ENCODE data around the gene MGST2. TPM values are rescaled to one million over a fixed set of nuclear protein-coding genes. Genes with fewer than 3 reads are reported as not detected.

Gene MGST2
- total and polyA plus RNA-seq, 2 experiments from 2014 or later = 4.6 to 19.1 TPM

- TF ChIP-seq ZNF462 (CRISPR knock-in tag; IDR thresholded peaks at IDR 0.05) (no peak), ZNF331 (CRISPR knock-in tag; IDR thresholded peaks at IDR 0.05; ENCODE audit: low read depth) (no peak), REST (IDR thresholded peaks at IDR 0.05; ENCODE audit: unreplicated experiment) (no peak)
These were observed 10.5 kb upstream of the MGST2 start (continued) for GRCh38 chr4:139655116-139655515.

- Mint-ChIP-seq H3K27me3 (ENCODE audit: insufficient read depth, low read depth, poor library complexity) (peaks cover 8% of the 10 kb centered on the region), H3K4me3 (peak overlapping the region; percentile 51), H3K4me1 (peaks cover 18% of the 10 kb centered on the region), H3K36me3 (ENCODE audit: low read depth) (no peaks in the 10 kb centered on the region), H3K27ac (no peak overlapping the region), H3K9me3 (no peaks in the 10 kb centered on the region)
- H3K4me3 ChIP-seq = peak overlapping the region; percentile 31; the same call in 1 of the 2 replicates
- H3K36me3 ChIP-seq (ENCODE audit: insufficient read depth) = no peaks in the 10 kb centered on the region
- H4K20me1 ChIP-seq (replicated peaks; ENCODE audit: insufficient read depth) = no peaks in the 10 kb centered on the region
- no peaks in the 10 kb centered on the region for H3F3A ChIP-seq (replicated peaks; ENCODE audit: low read depth)
- H3K79me2 ChIP-seq (replicated peaks; ENCODE audit: insufficient read depth) = no peaks in the 10 kb centered on the region
- H3K27ac ChIP-seq (ENCODE audit: low read depth) = no peak overlapping the region
- H3K4me1 ChIP-seq (ENCODE audit: insufficient read depth) = peaks cover 12% of the 10 kb centered on the region; the same call in 1 of the 2 replicates
- peak overlapping the region; percentile 83 for H2AFZ ChIP-seq
- H3K4me2 ChIP-seq = peak overlapping the region; percentile 67
- H3K9me2 ChIP-seq (ENCODE audit: insufficient read depth) = no peaks in the 10 kb centered on the region
- H3K27me3 ChIP-seq (ENCODE audit: insufficient read depth) = no peaks in the 10 kb centered on the region
- DNase-seq (ENCODE audit: low spot score) (peak; percentile 92), ATAC-seq (peak; percentile 92)
- peak; percentile 76 to 80 for TF ChIP-seq CTCF (conservative IDR thresholded peaks at IDR 0.05; ENCODE audit: low read depth in 2 of 2)
- no peak for TF ChIP-seq STAT1 (IDR thresholded peaks at IDR 0.05; ENCODE audit: unreplicated experiment)
These were observed 8.8 kb upstream of the MGST2 start for GRCh38 chr4:139656614-139657486.

Data from GM23338 (cell line).